ENCODE data around the gene MXRA7.
"Not testable (repeated sequence)": the region's sequence is repeated elsewhere in the genome, so short reads cannot be mapped to it uniquely, and the experiment has no call there.

The MXRA7 gene

GRCh38 chr17:76710863-76711611 lies at the start of gene MXRA7:
MXRA7 (minus strand) TSS chr17:76710965; CDS start chr17:76710946, 19 bp downstream.
- peak; percentile 79 for DNase-seq

- no peak for DNase-seq
These were observed 47.8 kb upstream of the MXRA7 start for GRCh38 chr17:76758570-76758969.

DNA sequence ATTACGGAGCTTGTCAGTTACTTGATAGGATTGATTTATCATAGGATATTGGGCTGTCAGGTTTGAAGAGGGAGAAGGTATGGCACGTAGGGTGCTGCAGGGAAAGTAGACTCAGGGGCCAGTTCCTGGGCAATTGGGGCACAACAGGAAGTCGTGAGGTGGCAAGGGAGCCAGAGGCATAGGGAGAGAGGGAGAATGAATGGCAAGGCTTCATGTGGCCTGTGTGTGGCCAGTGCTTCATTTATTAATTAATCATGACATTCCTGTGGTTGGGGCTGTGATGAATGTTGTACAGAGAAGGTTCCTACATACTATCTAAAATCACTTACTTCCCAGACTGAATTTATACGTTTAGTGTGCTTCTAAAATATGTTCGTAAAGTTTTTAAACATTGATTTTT lies 46.5 kb upstream of the MXRA7 start:
- DNase-seq = no peak

GRCh38 chr17:76755285-76755684 lies 44.5 kb upstream of the MXRA7 start:
- no peak for DNase-seq

DNA sequence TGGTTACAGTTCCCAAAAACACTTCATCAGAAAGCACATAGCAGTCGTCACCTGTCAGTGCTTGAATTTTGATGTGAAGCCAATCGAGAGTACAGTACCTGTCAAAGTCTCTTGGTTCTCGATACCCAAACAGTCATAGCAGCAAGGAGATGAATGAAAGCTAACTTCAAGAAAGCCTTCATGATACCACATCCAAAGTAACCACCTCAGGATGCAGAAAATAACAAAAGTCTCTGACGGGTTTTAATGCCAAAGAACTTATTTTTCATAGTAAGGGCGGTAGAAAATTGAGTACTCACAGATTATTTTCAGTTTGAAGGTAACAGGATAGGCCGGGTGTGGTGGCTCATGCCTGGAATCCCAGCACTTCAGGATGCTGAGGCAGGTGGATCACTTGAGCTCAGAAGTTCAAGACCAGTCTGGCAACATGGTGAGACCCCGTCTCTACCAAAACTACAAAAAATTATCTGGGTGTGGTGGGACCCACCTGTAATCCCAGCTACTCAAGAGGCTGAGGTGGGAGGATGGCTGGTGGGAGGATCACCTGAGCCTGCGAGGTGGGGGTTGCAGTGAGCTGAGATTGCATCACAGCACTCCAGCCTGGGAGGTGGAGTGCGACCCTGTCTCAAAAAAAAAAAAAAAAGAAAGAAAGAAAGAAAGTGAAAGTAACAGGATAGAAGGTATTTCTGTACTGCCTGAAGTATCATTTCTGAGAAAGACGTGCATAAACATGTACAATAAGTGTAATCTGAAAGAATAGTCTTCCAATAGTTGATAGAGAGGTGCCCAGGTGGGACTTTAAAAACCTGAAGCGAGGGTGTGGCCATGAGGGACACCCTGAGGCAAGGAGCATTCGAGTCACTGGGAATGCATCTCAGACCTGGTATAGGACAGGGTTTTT lies 42.5 kb upstream of the MXRA7 start:
- DNase-seq = no peak

DNA sequence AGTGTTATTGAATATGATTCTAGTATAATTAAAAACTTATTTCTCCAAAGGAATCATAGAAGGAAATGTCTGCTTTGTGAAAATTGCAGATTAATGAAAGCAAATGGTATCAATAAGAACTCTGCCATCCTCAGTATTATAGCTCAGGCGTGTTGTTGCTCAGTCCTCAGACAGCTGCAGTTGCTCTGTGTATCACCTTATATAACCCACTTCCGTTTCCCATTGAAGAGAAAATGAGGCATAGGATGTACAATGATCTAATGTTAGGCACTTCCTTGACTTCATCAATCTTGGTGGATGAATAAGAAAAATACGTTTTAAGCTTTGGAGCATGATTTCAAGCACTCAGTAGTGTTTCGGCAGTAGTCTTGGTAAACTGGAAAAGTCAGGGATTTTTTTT lies 41.2 kb upstream of the MXRA7 start:
- no peak for DNase-seq

GRCh38 chr17:76751416-76751993 lies 40.7 kb upstream of the MXRA7 start:
- DNase-seq = no peak

- DNase-seq = no peak
These were observed 37.9 kb upstream of the MXRA7 start for GRCh38 chr17:76748657-76749056.

DNA sequence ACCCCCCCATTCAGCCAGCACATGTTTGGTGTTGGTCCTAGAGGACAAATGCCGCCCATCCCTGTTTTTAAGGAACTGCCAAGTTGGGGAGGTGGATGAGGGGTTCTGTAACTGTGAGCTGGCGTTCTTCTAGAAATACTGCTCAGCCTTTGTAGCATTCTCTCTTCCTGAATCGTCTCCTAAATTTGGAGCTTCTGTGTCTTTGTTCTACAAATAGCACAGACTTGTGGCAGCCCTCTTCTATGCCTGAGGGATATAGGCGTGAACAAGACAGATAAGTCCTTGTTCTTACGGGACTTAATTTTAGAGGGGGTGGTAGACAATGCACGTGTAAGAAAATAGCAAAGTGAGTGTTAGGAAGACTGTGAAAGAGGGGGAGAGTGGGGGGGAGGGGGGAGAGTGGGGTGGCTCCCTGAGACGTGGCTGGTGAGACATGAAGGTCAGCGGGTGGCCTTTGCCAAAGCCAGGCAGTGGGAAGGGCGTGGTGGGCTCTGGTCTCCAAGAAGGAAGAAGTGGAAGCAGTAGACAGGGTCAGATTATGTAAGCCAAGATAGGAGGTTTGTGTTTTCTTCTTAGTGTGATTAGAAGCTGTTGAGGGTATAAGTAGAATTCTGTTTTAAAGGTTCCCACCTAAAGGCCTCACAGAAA lies 37.1 kb upstream of the MXRA7 start:
- no peak for DNase-seq

DNA sequence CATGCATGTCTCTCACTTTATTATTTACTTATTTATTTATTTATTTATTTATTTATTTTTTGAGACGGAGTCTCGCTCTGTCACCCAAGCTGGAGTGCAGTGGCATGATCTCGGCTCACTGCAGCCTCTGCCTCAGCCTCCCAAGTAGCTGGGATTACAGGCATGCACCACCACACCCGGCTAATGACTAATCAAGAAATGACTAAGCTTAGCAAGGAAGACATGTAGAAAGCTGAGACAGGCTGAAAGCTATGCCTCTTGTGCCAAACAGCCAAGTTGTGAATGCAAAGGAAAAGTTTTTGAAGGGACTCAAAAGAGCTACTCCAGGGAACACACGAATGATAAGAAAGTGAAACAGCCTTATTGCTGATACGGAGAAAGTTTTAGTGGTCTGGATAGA lies 35.0 kb upstream of the MXRA7 start:
- DNase-seq = peak; percentile 42

DNA sequence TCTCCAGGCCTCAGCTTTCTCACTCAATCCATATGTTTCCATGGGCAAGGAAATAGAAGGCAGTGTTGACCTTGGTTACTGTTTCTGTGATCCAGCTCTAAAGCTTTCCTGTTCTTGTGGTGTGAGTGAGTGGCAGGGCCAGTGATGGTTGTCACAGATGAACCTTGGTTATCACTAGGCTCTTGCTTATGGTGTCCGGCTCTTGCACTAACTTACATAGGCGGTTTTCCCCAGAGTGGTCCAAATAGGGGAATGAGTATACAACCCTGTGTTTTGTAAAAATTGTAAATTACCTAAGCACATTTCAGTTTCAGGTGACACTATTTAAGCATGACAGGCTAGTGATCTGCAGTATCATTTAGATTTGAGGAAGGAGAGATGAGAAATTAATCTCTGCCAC lies 34.0 kb upstream of the MXRA7 start:
- DNase-seq = no peak

DNA sequence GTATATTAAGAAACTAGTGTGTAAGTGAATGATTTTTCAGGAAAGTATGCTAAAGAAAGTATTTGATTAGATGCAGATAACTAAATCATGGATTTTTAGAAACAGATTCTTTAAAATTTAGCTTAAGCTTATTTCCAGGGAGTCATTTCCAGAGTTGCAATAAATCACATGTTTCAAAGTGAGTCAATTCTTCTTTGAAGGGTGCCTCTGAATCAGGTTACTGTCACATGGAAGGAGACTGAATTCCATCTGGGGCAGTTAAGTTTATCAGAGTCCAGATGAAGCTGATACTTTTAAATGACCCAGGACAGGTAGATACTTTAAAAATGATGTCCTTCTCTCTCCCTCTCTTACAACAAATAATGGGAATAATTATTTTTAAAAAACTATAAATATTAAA lies 32.2 kb upstream of the MXRA7 start:
- DNase-seq = no peak

DNA sequence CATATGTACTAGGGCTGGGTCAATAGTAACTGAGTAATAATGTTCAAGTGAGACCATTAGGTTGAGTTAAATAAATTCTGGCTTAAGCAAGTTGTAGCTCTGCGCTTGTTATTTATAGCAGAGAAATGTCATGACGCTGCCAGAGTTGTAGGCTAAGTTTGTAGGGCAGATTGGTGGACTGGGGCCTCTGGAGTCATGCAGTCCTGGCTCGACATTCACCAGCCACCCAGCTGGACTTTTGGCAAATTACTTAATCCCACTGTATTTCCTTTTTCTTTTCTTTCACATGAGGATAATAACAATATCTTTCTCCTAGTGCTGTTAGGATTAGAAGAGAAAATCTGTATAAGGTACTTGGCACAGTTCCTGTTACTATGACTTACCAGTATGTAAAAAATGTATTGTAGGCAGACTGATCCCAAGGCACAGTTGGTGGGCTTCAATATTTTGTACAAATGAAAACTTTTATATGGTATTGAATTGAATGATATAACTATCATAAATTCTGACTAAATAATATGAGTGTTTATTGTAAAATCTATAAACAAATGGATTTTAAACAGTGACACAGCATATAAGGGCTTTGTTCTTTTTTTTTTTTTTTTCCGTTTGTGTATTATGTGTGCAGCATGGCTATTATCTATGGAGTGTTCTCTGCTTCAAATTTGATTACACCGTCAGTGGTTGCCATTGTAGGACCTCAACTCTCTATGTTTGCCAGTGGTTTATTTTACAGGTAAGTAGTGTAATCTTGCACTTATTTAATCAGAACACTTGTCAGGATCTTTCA lies 29.8 kb upstream of the MXRA7 start:
- DNase-seq = no peak

- DNase-seq = not testable (repeated sequence)
These were observed 28.9 kb upstream of the MXRA7 start for GRCh38 chr17:76739568-76740115.

DNA sequence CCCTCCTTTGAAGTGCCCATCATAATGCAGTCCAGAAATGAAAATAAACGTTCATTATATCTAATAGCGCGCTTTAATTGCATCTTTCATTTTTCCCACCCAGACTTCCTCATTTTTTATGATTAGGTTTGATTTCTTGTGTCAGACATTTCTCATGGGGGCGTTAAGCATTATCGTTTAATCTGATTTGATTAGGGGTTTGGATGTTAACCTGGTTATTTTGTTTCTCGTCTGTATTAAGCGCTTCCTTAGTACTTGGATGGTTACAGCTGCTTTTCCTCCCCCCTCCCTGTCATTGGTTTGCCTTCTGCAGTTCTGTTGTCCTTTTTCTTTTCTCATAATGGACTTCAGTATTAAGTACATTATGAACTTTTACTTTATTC lies 27.7 kb upstream of the MXRA7 start:
- DNase-seq = no peak

GRCh38 chr17:76737676-76738467 lies 27.1 kb upstream of the MXRA7 start, which contains the start of gene MFSD11:
MFSD11 (plus strand) TSS chr17:76738119; CDS start chr17:76738353, 234 bp downstream.
- DNase-seq = peak; percentile 95

GRCh38 chr17:76737082-76737675 lies 26.4 kb upstream of the MXRA7 start, which contains the start of gene SRSF2:
SRSF2 (minus strand) TSS chr17:76737331; CDS start chr17:76737160, 171 bp downstream.
- peak; percentile 99 for DNase-seq

GRCh38 chr17:76736349-76737081 lies 25.8 kb upstream of the MXRA7 start:
- peak; percentile 43 for DNase-seq

- no peak for DNase-seq
These were observed 25.0 kb upstream of the MXRA7 start for GRCh38 chr17:76735586-76736348.
